HG03108 (cell line): ENCODE data around the gene PRKN.
"Not testable (repeated sequence)": the region's sequence is repeated elsewhere in the genome, so short reads cannot be mapped to it uniquely, and the experiment has no call there.

Experiments
- ATAC-seq: cut with Tn5 transposase; IDR thresholded peaks from one replicate; pipeline ENCODE4 v1.9.1; 2021; ENCODE audit warnings: moderate library complexity; ENCODE audit not compliant: unreplicated experiment

Gene PRKN

GRCh38 chr6:162467679-162468078 is 259.9 kb downstream of the PRKN start:
- no peak for ATAC-seq

GRCh38 chr6:162463576-162463975 is 264.0 kb downstream of the PRKN start:
- no peak for ATAC-seq

GRCh38 chr6:162459985-162460384 is 267.6 kb downstream of the PRKN start:
- ATAC-seq = no peak

GRCh38 chr6:162450358-162450757 is 277.2 kb downstream of the PRKN start:
- no peak for ATAC-seq

- ATAC-seq = no peak
Measured at GRCh38 chr6:162448294-162448693, 279.3 kb downstream of the PRKN start.

- no peak for ATAC-seq
Measured at GRCh38 chr6:162443101-162443500, 284.5 kb downstream of the PRKN start.

GRCh38 chr6:162442687-162443086 is 284.9 kb downstream of the PRKN start:
- no peak for ATAC-seq

GRCh38 chr6:162441991-162442390 is 285.6 kb downstream of the PRKN start:
- no peak for ATAC-seq

- no peak for ATAC-seq
Measured at GRCh38 chr6:162438980-162439379, 288.6 kb downstream of the PRKN start.

- ATAC-seq = no peak
Measured at GRCh38 chr6:162435071-162435470, 292.5 kb downstream of the PRKN start.

- ATAC-seq = no peak
Measured at GRCh38 chr6:162421004-162421403, 306.6 kb downstream of the PRKN start.

- ATAC-seq = no peak
Measured at GRCh38 chr6:162416831-162417537, 310.6 kb downstream of the PRKN start.

GRCh38 chr6:162416307-162416706 is 311.3 kb downstream of the PRKN start:
- ATAC-seq = no peak

GRCh38 chr6:162409741-162410691 is 317.6 kb downstream of the PRKN start:
- ATAC-seq = no peak

- ATAC-seq = no peak
Measured at GRCh38 chr6:162408826-162409535, 318.6 kb downstream of the PRKN start.

- no peak for ATAC-seq
Measured at GRCh38 chr6:162404951-162405350, 322.6 kb downstream of the PRKN start.

GRCh38 chr6:162403031-162403430 is 324.5 kb downstream of the PRKN start:
- no peak for ATAC-seq

GRCh38 chr6:162395181-162395580 is 332.4 kb downstream of the PRKN start:
- ATAC-seq = no peak

GRCh38 chr6:162390961-162391811 is 336.4 kb downstream of the PRKN start:
- ATAC-seq = not testable (repeated sequence)

- ATAC-seq = no peak
Measured at GRCh38 chr6:162389343-162390085, 338.1 kb downstream of the PRKN start.
